ENCODE data around the gene TFCP2.
A peak's percentile ranks its signal among the peaks of the same experiment; 100 is the strongest.

TFCP2 gene

GRCh38 chr12:51183816-51184215 is 10.9 kb upstream of the TFCP2 start:
- TF ChIP-seq YY1 (IDR thresholded peaks at IDR 0.05; ENCODE audit: low read depth) (no peak), NFIC (IDR thresholded peaks at IDR 0.05) (peak; percentile 66)

GRCh38 chr12:51183349-51183748 is 10.4 kb upstream of the TFCP2 start:
- TF ChIP-seq TCF12 (IDR thresholded peaks at IDR 0.05; ENCODE audit: low read depth) (no peak), REST (IDR thresholded peaks at IDR 0.05; ENCODE audit: low read depth) (no peak), TEAD4 (IDR thresholded peaks at IDR 0.05) (no peak), YY1 (IDR thresholded peaks at IDR 0.05; ENCODE audit: low read depth) (no peak), ZBTB7A (IDR thresholded peaks at IDR 0.05; ENCODE audit: low read depth) (no peak), FOXM1 (IDR thresholded peaks at IDR 0.05; ENCODE audit: borderline replicate concordance, low read depth) (no peak), CEBPB (IDR thresholded peaks at IDR 0.05) (no peak), MAX (IDR thresholded peaks at IDR 0.05) (no peak), USF1 (IDR thresholded peaks at IDR 0.05) (no peak), EGR1 (IDR thresholded peaks at IDR 0.05) (no peak), CREB1 (IDR thresholded peaks at IDR 0.05; ENCODE audit: low read depth) (no peak), EP300 (IDR thresholded peaks at IDR 0.05; ENCODE audit: borderline replicate concordance) (no peak), NFIC (IDR thresholded peaks at IDR 0.05) (no peak), RAD21 (IDR thresholded peaks at IDR 0.05; ENCODE audit: low read depth) (no peak), TAF1 (IDR thresholded peaks at IDR 0.05; ENCODE audit: low read depth) (no peak)

- no peak for TF ChIP-seq TAF1 (IDR thresholded peaks at IDR 0.05; ENCODE audit: low read depth)
- no peak for TF ChIP-seq USF1 (IDR thresholded peaks at IDR 0.05)
- no peak for TF ChIP-seq ZBTB7A (IDR thresholded peaks at IDR 0.05; ENCODE audit: low read depth)
- TF ChIP-seq FOXM1 (IDR thresholded peaks at IDR 0.05; ENCODE audit: borderline replicate concordance, low read depth) = no peak
- no peak for TF ChIP-seq EGR1 (IDR thresholded peaks at IDR 0.05)
- no peak for TF ChIP-seq YY1 (IDR thresholded peaks at IDR 0.05; ENCODE audit: low read depth)
- TF ChIP-seq EP300 (IDR thresholded peaks at IDR 0.05; ENCODE audit: borderline replicate concordance) = no peak
- no peak for TF ChIP-seq CEBPB (IDR thresholded peaks at IDR 0.05)
- no peak for TF ChIP-seq RAD21 (IDR thresholded peaks at IDR 0.05; ENCODE audit: low read depth)
- TF ChIP-seq TEAD4 (IDR thresholded peaks at IDR 0.05) = no peak
- no peak for TF ChIP-seq NFIC (IDR thresholded peaks at IDR 0.05)
- TF ChIP-seq TCF12 (IDR thresholded peaks at IDR 0.05; ENCODE audit: low read depth) = no peak
- no peak for TF ChIP-seq REST (IDR thresholded peaks at IDR 0.05; ENCODE audit: low read depth)
These were observed 8.6 kb upstream of the TFCP2 start for GRCh38 chr12:51181558-51181957.

- TF ChIP-seq ZBTB7A (IDR thresholded peaks at IDR 0.05; ENCODE audit: low read depth) (no peak), REST (IDR thresholded peaks at IDR 0.05; ENCODE audit: low read depth) (no peak), CREB1 (IDR thresholded peaks at IDR 0.05; ENCODE audit: low read depth) (no peak), YY1 (IDR thresholded peaks at IDR 0.05; ENCODE audit: low read depth) (no peak), CEBPB (IDR thresholded peaks at IDR 0.05) (no peak), NFIC (IDR thresholded peaks at IDR 0.05) (no peak), USF1 (IDR thresholded peaks at IDR 0.05) (no peak), EGR1 (IDR thresholded peaks at IDR 0.05) (no peak), EP300 (IDR thresholded peaks at IDR 0.05; ENCODE audit: borderline replicate concordance) (no peak), MAX (IDR thresholded peaks at IDR 0.05) (no peak), FOXM1 (IDR thresholded peaks at IDR 0.05; ENCODE audit: borderline replicate concordance, low read depth) (no peak), TCF12 (IDR thresholded peaks at IDR 0.05; ENCODE audit: low read depth) (no peak), RAD21 (IDR thresholded peaks at IDR 0.05; ENCODE audit: low read depth) (no peak)
These were observed 5.0 kb upstream of the TFCP2 start for GRCh38 chr12:51177897-51178296.

Data from Ishikawa (cell line).